GM08714 (cell line): ENCODE results near the gene IL17B.
A peak's percentile ranks its signal among the peaks of the same experiment; 100 is the strongest.

ENCODE experiments used
- H3K4me3 ChIP-seq: fragments of 200-500 bp; sonication (Bioruptor generic); 2 replicates; pipeline ENCODE4 v1.5.1; 2014; ENCODE audit warnings: mild to moderate bottlenecking, low read length, inconsistent platforms
- ZNF274 ChIP-seq: IDR thresholded peaks from 2 replicates; pipeline ENCODE4 v1.6.1; 2012; ENCODE audit warnings: mild to moderate bottlenecking, low read depth, low read length

IL17B gene

DNA sequence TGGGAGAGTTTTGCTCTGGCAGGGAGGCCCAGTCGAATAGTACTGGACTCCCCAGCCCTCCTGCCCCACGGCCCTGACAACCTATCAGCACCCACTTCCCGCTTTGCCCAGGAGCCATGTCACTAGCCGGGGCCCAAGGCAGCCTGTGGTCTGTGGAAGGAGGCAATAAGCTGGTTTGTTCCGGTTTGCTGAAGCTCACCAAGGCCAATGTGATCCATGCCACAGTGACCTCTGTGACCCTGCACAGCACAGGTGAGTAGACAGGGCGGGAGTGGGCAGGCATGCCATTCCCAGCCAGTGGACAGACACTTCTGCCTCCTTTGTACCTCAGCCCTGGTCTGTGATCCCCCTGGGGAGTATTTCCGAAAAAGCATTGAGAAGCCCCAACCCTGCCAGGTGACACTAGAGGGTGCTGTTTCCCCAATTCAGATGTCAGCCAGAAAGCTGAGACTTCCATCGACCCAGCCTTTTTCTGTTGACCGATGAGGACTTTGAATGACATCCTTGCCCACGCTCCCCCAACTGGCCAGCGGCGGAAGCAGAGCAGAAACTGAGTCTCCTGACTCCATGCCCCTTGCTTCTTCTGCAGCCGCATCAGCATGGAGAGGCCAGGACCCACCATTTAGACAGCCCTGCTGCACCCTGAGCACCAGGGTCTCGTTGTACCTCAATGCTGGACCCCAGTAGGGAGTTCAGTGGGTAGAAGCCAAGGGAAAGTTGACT, 11.7 kb downstream of the IL17B start:
- H3K4me3 ChIP-seq, result no peak overlapping the region
- TF ChIP-seq ZNF274, result no peak

DNA sequence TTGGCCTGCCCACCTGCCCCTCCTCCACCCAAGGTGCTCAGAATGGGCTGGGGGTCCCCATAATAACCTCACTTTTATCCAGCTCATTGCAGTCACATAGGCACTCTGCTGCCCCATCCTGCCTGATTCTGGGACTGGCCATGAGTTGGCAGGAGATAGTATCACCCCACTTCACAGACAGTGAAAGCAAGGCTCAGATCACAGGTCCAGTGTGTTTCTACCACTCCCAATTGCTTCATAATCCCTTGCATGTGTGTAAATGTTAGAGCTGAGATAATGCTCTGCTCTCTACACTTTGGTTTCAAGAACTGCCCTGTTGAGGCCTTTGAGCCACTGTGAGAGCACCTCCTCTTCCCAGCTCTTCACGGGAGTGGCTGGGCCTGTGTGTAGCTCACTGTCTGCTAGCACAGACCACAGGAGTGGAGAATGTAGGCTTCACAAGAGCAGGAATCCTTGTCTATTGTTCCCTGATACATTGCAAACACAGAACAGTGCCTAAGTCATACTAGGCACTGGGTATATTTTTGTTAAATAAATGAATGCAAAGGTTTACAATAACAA, 12.8 kb downstream of the IL17B start:
- H3K4me3 ChIP-seq, result no peak overlapping the region
- TF ChIP-seq ZNF274, result no peak

- H3K4me3 ChIP-seq, result no peak overlapping the region
- TF ChIP-seq ZNF274, result no peak
Measured at GRCh38 chr5:149365418-149365817, 13.7 kb downstream of the IL17B start.

GRCh38 chr5:149364719-149365118, 14.4 kb downstream of the IL17B start:
- TF ChIP-seq ZNF274, result no peak
- no peak overlapping the region for H3K4me3 ChIP-seq

GRCh38 chr5:149363936-149364335, 15.2 kb downstream of the IL17B start:
- H3K4me3 ChIP-seq, result no peak overlapping the region
- no peak for TF ChIP-seq ZNF274

- TF ChIP-seq ZNF274, result no peak
- H3K4me3 ChIP-seq, result no peak overlapping the region
Measured at GRCh38 chr5:149363358-149363757, 15.7 kb downstream of the IL17B start.

- TF ChIP-seq ZNF274, result no peak
Measured at GRCh38 chr5:149362541-149362940, 16.6 kb downstream of the IL17B start.

DNA sequence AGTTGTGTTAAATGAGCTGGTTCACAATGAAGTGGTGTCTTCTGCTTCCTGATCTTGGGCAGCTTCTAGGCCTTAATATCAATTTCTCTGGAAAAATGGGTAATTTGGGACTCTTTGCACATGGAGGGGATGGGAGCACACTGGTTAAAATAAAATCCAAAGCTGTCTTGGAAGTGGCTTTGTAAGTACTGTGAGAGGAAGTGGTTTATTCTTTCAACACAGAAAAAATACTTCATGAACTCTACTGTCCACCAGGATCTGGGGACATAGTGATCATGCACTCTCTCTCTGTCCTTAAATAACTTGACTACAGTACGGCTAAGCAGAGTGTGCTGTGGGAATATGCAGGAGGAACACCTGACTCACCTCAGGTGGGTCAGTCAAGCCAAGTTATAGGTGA, 18.8 kb downstream of the IL17B start:
- no peak overlapping the region for H3K4me3 ChIP-seq
- TF ChIP-seq ZNF274, result no peak

More at GRCh38 chr5:149362541-149362940, 16.6 kb downstream of the IL17B start:
- H3K4me3 ChIP-seq, result no peak overlapping the region

DNA sequence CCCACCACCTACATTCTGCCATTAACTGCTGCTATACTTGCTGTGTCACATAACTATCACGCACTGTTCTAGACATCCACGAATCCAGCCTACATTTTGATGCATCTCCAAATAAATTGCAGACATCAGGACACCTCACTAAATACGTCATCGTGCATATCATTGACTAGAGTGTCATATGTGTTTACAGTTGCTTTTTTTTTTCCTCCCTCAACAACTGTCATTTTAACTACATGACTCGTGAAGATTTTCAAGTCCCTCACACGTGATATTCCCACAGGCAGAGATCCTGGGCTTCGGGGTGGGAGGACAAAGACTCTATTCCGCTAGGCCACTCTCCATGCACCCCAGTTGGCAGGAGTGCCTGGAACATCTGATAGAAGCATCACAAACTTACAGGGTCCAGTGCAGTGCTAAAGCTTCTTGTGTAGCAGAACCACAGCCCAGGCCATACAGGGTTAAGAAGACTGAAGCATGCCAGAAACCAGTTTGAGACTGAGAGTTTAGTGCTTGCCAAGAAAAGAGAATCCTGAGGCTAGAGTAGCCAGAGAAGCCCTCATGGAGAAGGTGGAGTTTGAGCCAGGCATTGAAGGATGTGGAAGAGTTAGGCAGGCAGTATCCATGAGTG, 20.1 kb downstream of the IL17B start:
- no peak overlapping the region for H3K4me3 ChIP-seq
- TF ChIP-seq ZNF274, result no peak

DNA sequence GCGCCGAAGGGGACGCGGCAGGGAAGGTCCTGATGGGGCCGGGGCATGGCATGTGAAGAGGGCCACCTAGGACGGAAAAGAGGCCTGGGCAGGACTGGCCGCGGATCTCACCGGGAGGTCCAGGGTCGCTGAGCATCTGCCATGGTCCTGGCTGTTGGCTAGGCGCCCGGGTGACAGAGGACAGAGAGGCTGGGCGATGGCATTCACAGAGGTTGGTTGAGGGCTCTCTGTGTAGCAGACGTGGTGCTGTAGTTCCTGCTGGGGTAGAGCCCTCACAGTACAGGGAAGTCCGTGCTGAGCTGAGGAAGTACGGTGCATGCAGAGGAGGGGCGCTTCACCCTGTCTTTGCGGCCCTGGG, 20.8 kb downstream of the IL17B start:
- H3K4me3 ChIP-seq, result peak overlapping the region; percentile 88
- TF ChIP-seq ZNF274, result no peak

- no peak for TF ChIP-seq ZNF274
- H3K4me3 ChIP-seq, result peak within 1 kb of the TSS; percentile 88
Measured at GRCh38 chr5:149357370-149358293, 21.5 kb downstream of the IL17B start, which contains the start of gene PCYOX1L. TSS of gene PCYOX1L (plus strand) at chr5:149358046. CDS start at chr5:149358069, 23 bp downstream.

GRCh38 chr5:149356391-149356790, 22.7 kb downstream of the IL17B start:
- no peak for TF ChIP-seq ZNF274
- no peak overlapping the region for H3K4me3 ChIP-seq

GRCh38 chr5:149355688-149356087, 23.4 kb downstream of the IL17B start:
- no peak for TF ChIP-seq ZNF274
- H3K4me3 ChIP-seq, result no peak overlapping the region

DNA sequence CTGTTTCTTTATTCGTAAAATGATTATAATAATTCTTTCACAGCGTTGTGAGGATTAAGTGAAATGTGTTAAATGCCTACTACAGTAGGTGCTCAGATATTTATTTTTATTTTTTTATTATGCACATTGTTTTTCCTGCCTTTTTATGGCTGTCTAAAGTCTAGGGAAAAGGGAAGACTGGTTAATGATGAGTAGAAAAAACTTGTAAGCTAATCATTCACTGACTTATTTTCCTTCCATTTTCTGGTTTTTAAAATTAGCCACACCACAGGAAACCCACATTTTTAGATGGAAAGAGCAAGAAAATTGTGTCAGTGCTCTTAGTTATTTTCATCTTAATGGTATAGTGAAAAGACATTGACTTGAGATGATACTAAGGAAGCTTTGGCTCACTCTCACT, 25.2 kb downstream of the IL17B start:
- H3K4me3 ChIP-seq, result no peak overlapping the region
- no peak for TF ChIP-seq ZNF274
